GM23248 (cell line): Measurements from ENCODE around the gene APC. TPM values are rescaled to one million over a fixed set of nuclear protein-coding genes. Genes with fewer than 3 reads are reported as not detected.

ENCODE experiments used
- DNase-seq: peaks from one replicate; pipeline ENCODE4 v3.0.0-alpha.2; 2015
- H2AFZ ChIP-seq: fragments of 200-600 bp; sonication (generic); 2 replicates; pipeline ENCODE4 v1.6.1; 2016; ENCODE audit warnings: antibody characterized with exemption
- H3F3A ChIP-seq: fragments of 200-600 bp; sonication (generic); 2 replicates; pipeline ENCODE4 v1.6.1; 2016; ENCODE audit warnings: mild to moderate bottlenecking, antibody characterized with exemption, mixed run types; ENCODE audit not compliant: insufficient read depth
- H3K27ac ChIP-seq: fragments of 200-600 bp; sonication (generic); 2 replicates; pipeline ENCODE4 v1.5.1; 2016; ENCODE audit warnings: mild to moderate bottlenecking
- H3K27me3 ChIP-seq: fragments of 200-600 bp; sonication (generic); replicated peaks from 2 replicates; pipeline ENCODE4 v1.6.1; 2016; ENCODE audit warnings: mild to moderate bottlenecking; ENCODE audit not compliant: insufficient read depth
- H3K36me3 ChIP-seq: fragments of 200-600 bp; sonication (generic); 2 replicates; pipeline ENCODE4 v1.6.1; 2016; ENCODE audit warnings: low read depth, mild to moderate bottlenecking
- H3K4me1 ChIP-seq: fragments of 200-600 bp; sonication (generic); 2 replicates; pipeline ENCODE4 v1.6.1; 2016; ENCODE audit warnings: mild to moderate bottlenecking; ENCODE audit not compliant: insufficient read depth
- H3K4me2 ChIP-seq: fragments of 200-600 bp; sonication (generic); one replicate; pipeline ENCODE4 v1.6.1; 2016; ENCODE audit warnings: mild to moderate bottlenecking; ENCODE audit not compliant: unreplicated experiment
- H3K4me3 ChIP-seq: fragments of 200-600 bp; sonication (generic); 2 replicates; pipeline ENCODE4 v1.5.1; 2016; ENCODE audit warnings: mild to moderate bottlenecking
- H3K79me2 ChIP-seq: fragments of 200-600 bp; sonication (generic); 2 replicates; pipeline ENCODE4 v1.6.1; 2016; ENCODE audit warnings: mild to moderate bottlenecking; ENCODE audit not compliant: insufficient read depth
- H3K9ac ChIP-seq: fragments of 200-600 bp; sonication (generic); 2 replicates; pipeline ENCODE4 v1.6.1; 2016; ENCODE audit warnings: mild to moderate bottlenecking
- H3K9me2 ChIP-seq: fragments of 200-600 bp; sonication (generic); 2 replicates; pipeline ENCODE4 v1.6.1; 2016; ENCODE audit warnings: mixed run types, mild to moderate bottlenecking, moderate library complexity; ENCODE audit not compliant: insufficient read depth
- H3K9me3 ChIP-seq: fragments of 200-600 bp; sonication (generic); one replicate; pipeline ENCODE4 v1.6.1; 2017; ENCODE audit warnings: low read depth
- H4K20me1 ChIP-seq: fragments of 200-600 bp; sonication (generic); 2 replicates; pipeline ENCODE4 v1.6.0; 2016; ENCODE audit not compliant: insufficient read depth
- EZH2 ChIP-seq: fragments of 200-600 bp; sonication (generic); IDR thresholded peaks from 2 replicates; pipeline ENCODE4 v1.6.1; 2018; ENCODE audit warnings: antibody characterized with exemption, mild to moderate bottlenecking; ENCODE audit not compliant: insufficient read depth, poor library complexity, severe bottlenecking
- EZH2phosphoT487 ChIP-seq: fragments of 200-600 bp; sonication (generic); IDR thresholded peaks from 2 replicates; pipeline ENCODE4 v1.6.1; 2018; ENCODE audit warnings: antibody characterized with exemption, moderate library complexity, mild to moderate bottlenecking, low read depth; ENCODE audit not compliant: insufficient read depth
- WGBS, 2 experiments: methylation state at CpG; one replicate each; pipeline ENCODE4 v1.1.6; 2015 to 2017; ENCODE audit warnings: low lambda C conversion rate in 2 of 2, low coverage in 1 of 2; ENCODE audit errors: missing lambda C conversion rate in 2 of 2; 5-methylcytosine and 5-hydroxymethylcytosine counted together
- in situ Hi-C: fragments of 300-500 bp; cut with MboI; formaldehyde crosslinking; loops from 2 replicates; pipeline ENCODE4 v1.15.0; 2020
- polyA plus RNA-seq: library from polyadenylated mRNA; unstranded; fragments of >200 nt; fragmentation: Nextera tagmentation; extraction: Ambion mirVana; gene quantifications from 2 replicates; pipeline ENCODE4 v1.2.1, GENCODE V29; 2016
- total RNA-seq: library from RNA; depleted of rRNA; stranded (reverse); fragments of >200 nt; shearing (Covaris generic); gene quantifications from 2 replicates; pipeline ENCODE4 v1.2.3, GENCODE V29; 2014

APC gene
- total and polyA plus RNA-seq, 2 experiments from 2014 or later, result 18.1 to 34.2 TPM

DNA sequence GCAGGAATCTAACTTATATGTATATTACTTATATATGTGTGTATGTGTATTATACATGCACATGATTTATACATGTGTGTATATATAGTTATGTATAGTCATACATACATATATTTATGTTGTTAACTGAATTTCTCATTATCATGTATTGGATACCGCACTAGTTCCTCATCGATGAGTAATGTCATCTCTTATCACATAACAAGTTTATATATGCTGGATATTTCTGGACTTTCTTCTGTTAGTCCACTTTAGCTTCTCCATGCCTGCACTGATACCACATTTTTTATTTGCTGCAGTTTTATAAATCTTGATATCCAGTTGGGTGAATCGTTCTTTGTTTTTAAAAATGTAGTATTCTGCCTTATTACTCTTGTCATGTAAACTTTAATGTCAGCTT lies 50.2 kb downstream of the APC start:
- Histone ChIP-seq H3F3A (peaks cover 24% of the 10 kb centered on the region), H3K9me2 (no peaks in the 10 kb centered on the region), H3K27me3 (no peaks in the 10 kb centered on the region), H3K36me3 (peaks cover 17% of the 10 kb centered on the region; the same call in 1 of the 2 replicates), H3K4me1 (peaks cover 17% of the 10 kb centered on the region), H3K27ac (no peak overlapping the region), H3K4me2 (peak overlapping the region; percentile 25), H3K9ac (no peak overlapping the region), H4K20me1 (no peaks in the 10 kb centered on the region), H2AFZ (no peak overlapping the region), H3K4me3 (no peak overlapping the region), H3K9me3 (no peaks in the 10 kb centered on the region), H3K79me2 (no peaks in the 10 kb centered on the region)
- no peak for DNase-seq
- TF ChIP-seq EZH2phosphoT487 (no peak), EZH2 (no peak)
- in situ Hi-C loops, result no loop called here
- 97 to 100% methylated on average over 3 of the region's 3 CpGs for WGBS, 2 experiments

DNA sequence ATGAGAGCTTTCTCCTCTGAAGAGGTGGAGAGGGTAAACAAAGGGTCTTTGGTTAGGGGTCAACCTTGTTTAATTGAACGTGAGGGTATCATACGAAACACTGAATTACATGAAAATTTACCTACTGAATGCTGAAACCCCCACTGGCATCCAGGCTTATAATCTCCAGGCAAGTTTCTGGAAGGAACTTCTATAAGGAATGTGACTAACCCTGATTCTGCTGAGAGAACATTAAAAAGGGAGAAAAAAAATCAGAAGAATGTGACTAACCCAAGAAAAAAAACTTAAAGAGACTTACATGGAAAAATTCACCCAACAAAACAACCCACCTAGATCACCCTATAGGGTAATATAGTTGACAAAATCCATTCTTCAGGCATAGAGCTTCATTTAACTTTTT lies 55.5 kb downstream of the APC start:
- H3K4me2 ChIP-seq, result no peak overlapping the region
- peak; percentile 36 for DNase-seq
- no peaks in the 10 kb centered on the region for H3K9me3 ChIP-seq
- H3F3A ChIP-seq, result no peaks in the 10 kb centered on the region
- 64 to 73% methylated on average over 2 of the region's 2 CpGs for WGBS, 2 experiments
- H3K4me1 ChIP-seq, result peaks cover under 1% of the 10 kb centered on the region; the same call in 1 of the 2 replicates
- no peak for TF ChIP-seq EZH2
- no peak for TF ChIP-seq EZH2phosphoT487
- H3K79me2 ChIP-seq, result no peaks in the 10 kb centered on the region
- H3K4me3 ChIP-seq, result no peak overlapping the region
- H3K27ac ChIP-seq, result no peak overlapping the region
- in situ Hi-C loops, result no loop called here
- H3K36me3 ChIP-seq, result peaks cover 23% of the 10 kb centered on the region
- H3K27me3 ChIP-seq, result no peaks in the 10 kb centered on the region
- no peaks in the 10 kb centered on the region for H4K20me1 ChIP-seq
- no peaks in the 10 kb centered on the region for H3K9me2 ChIP-seq
- H2AFZ ChIP-seq, result no peak overlapping the region
- no peak overlapping the region for H3K9ac ChIP-seq

DNA sequence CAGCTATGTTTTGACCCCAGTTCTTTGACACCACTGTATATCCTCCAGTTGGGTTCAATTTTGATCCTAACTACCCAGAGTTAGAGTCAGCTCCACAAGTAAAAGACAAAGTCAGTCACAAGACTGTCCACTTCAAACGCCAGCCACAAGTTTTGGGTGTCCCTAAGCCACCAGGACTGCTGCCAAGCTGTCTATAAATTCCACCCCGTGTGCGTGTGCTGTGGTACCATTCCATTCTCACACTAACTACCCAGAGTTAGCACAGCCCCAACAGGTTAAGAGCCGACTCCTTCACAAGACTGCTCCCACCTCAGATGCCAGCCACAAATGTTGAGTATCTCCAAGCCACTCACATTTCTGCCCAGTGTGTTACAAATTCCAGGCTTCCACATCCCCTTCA lies 56.7 kb downstream of the APC start:
- Histone ChIP-seq H3K4me1 (no peaks in the 10 kb centered on the region), H3K36me3 (peaks cover 25% of the 10 kb centered on the region), H3K27ac (no peak overlapping the region), H3K9me2 (no peaks in the 10 kb centered on the region), H3K9ac (no peak overlapping the region), H3K79me2 (no peaks in the 10 kb centered on the region), H4K20me1 (no peaks in the 10 kb centered on the region), H3K27me3 (no peaks in the 10 kb centered on the region), H3F3A (no peaks in the 10 kb centered on the region), H3K9me3 (no peaks in the 10 kb centered on the region), H3K4me3 (no peak overlapping the region), H3K4me2 (no peak overlapping the region), H2AFZ (no peak overlapping the region)
- 77 to 87% methylated on average over 4 of the region's 4 CpGs for WGBS, 2 experiments
- no peak for DNase-seq
- no peak for TF ChIP-seq EZH2
- TF ChIP-seq EZH2phosphoT487, result no peak
- in situ Hi-C loops, result no loop called here

DNA sequence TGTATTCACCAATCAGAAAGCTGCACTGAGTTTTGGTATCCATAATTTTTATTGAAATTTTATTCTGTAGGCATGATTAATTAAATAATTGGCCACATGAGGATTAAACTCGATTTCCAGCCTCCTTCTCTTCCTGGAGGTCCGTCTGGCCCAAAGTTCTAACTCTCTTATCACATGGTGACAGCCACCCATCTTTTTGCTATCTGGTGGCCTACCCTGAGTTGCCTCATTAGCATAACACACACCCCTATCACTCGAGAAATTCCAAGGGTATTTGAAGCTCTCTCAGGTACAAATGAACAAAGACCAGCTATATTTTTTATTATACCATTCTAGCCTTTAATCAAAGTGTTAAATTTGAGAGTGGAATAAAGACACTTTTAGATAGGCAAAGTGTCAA lies 57.7 kb downstream of the APC start:
- H3K9ac ChIP-seq, result no peak overlapping the region
- no peaks in the 10 kb centered on the region for H3K9me2 ChIP-seq
- in situ Hi-C loops, result no loop called here
- no peak overlapping the region for H3K4me2 ChIP-seq
- H4K20me1 ChIP-seq, result no peaks in the 10 kb centered on the region
- H3K9me3 ChIP-seq, result no peaks in the 10 kb centered on the region
- peaks cover 25% of the 10 kb centered on the region for H3K36me3 ChIP-seq
- DNase-seq, result no peak
- WGBS, 2 experiments, result 75 to 78% methylated on average over 3 of the region's 3 CpGs
- H3K27me3 ChIP-seq, result no peaks in the 10 kb centered on the region
- no peak overlapping the region for H3K27ac ChIP-seq
- no peak for TF ChIP-seq EZH2phosphoT487
- TF ChIP-seq EZH2, result no peak
- no peak overlapping the region for H3K4me3 ChIP-seq
- H3K79me2 ChIP-seq, result no peaks in the 10 kb centered on the region
- H3F3A ChIP-seq, result no peaks in the 10 kb centered on the region
- no peaks in the 10 kb centered on the region for H3K4me1 ChIP-seq
- no peak overlapping the region for H2AFZ ChIP-seq
